Endothelial cell (in vitro differentiated cells): ENCODE data around the gene E2F1. TPM values are rescaled to one million over a fixed set of nuclear protein-coding genes. Genes with fewer than 3 reads are reported as not detected.
A peak's percentile ranks its signal among the peaks of the same experiment; 100 is the strongest.

Experiments
- DNase-seq: peaks from one replicate; pipeline ENCODE4 v3.0.0; 2021; ENCODE audit warnings: low spot score
- H3K27ac Mint-ChIP-seq: one replicate; pipeline ENCODE4 v1.8.0; 2021; ENCODE audit warnings: mixed read lengths, inconsistent platforms; ENCODE audit not compliant: unreplicated experiment
- H3K27me3 Mint-ChIP-seq: one replicate; pipeline ENCODE4 v1.8.0; 2021; ENCODE audit warnings: mild to moderate bottlenecking, moderate library complexity, mixed read lengths, inconsistent platforms; ENCODE audit not compliant: unreplicated experiment
- H3K36me3 Mint-ChIP-seq: one replicate; pipeline ENCODE4 v1.8.0; 2021; ENCODE audit warnings: mild to moderate bottlenecking, low read depth, mixed read lengths, inconsistent platforms; ENCODE audit not compliant: unreplicated experiment
- H3K4me1 Mint-ChIP-seq: one replicate; pipeline ENCODE4 v1.8.0; 2021; ENCODE audit warnings: mild to moderate bottlenecking, mixed read lengths, inconsistent platforms; ENCODE audit not compliant: unreplicated experiment
- H3K4me3 Mint-ChIP-seq: one replicate; pipeline ENCODE4 v1.8.0; 2021; ENCODE audit warnings: mild to moderate bottlenecking, mixed read lengths, inconsistent platforms; ENCODE audit not compliant: unreplicated experiment
- H3K9me3 Mint-ChIP-seq: one replicate; pipeline ENCODE4 v1.8.0; 2021; ENCODE audit warnings: mixed read lengths, inconsistent platforms; ENCODE audit not compliant: unreplicated experiment
- CTCF ChIP-seq: fragments of 200-600 bp; sonication (generic); IDR thresholded peaks from one replicate; pipeline ENCODE4 v1.5.0; 2021; ENCODE audit warnings: antibody characterized with exemption; ENCODE audit not compliant: unreplicated experiment
- total RNA-seq: library from RNA; stranded (reverse); fragmentation: NEBNext Ultra II Directional; extraction: Animal tissue kit (Norgen Biotek cat#: 25700); gene quantifications from one replicate; pipeline ENCODE4 v1.2.1, GENCODE V29; 2021; ENCODE audit not compliant: unreplicated experiment

The E2F1 gene
- total RNA-seq, 1 donor from 2014 or later = 6.7 TPM

GRCh38 chr20:33719277-33719988 is 33.2 kb upstream of the E2F1 start:
- Mint-ChIP-seq H3K36me3 (peaks cover 3% of the 10 kb centered on the region), H3K27me3 (peaks cover 5% of the 10 kb centered on the region), H3K9me3 (no peaks in the 10 kb centered on the region), H3K4me1 (peaks cover 4% of the 10 kb centered on the region), H3K4me3 (peak overlapping the region; percentile 81), H3K27ac (no peak overlapping the region)
- TF ChIP-seq CTCF = no peak
- DNase-seq = no peak

GRCh38 chr20:33716498-33716897 is 30.3 kb upstream of the E2F1 start:
- Mint-ChIP-seq H3K4me3 (no peak overlapping the region), H3K4me1 (peaks cover 4% of the 10 kb centered on the region), H3K9me3 (no peaks in the 10 kb centered on the region), H3K27me3 (peaks cover 12% of the 10 kb centered on the region), H3K27ac (no peak overlapping the region), H3K36me3 (peaks cover 8% of the 10 kb centered on the region)
- TF ChIP-seq CTCF = no peak
- no peak for DNase-seq

DNA sequence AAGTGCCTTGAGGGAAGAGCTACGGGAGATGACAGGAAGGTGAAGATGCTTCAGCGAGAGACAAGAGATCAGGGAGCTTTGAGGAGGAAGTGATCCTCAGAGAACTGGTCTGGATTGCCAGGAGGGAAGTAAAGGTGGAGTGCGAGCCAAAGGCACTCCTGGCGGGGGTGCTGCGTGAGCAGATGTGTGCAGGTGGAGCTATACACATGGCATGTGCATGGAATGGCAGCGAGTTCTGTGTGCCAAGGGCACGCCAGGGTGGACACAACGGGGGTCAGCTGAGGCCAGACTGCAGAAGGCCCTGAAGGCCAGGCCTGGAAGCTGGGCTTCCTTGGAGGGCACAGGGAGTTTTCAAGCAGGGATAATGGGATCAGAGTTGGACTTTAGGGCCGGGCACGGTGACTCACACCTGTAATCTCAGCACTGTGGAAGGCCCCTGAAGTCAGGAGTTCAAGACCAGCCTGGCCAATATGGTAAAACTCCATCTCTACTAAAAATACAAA is 27.7 kb upstream of the E2F1 start:
- peaks cover 8% of the 10 kb centered on the region for H3K27me3 Mint-ChIP-seq
- no peaks in the 10 kb centered on the region for H3K9me3 Mint-ChIP-seq
- H3K36me3 Mint-ChIP-seq = peaks cover 5% of the 10 kb centered on the region
- H3K27ac Mint-ChIP-seq = no peak overlapping the region
- TF ChIP-seq CTCF = no peak
- H3K4me3 Mint-ChIP-seq = no peak overlapping the region
- DNase-seq = no peak
- no peaks in the 10 kb centered on the region for H3K4me1 Mint-ChIP-seq

DNA sequence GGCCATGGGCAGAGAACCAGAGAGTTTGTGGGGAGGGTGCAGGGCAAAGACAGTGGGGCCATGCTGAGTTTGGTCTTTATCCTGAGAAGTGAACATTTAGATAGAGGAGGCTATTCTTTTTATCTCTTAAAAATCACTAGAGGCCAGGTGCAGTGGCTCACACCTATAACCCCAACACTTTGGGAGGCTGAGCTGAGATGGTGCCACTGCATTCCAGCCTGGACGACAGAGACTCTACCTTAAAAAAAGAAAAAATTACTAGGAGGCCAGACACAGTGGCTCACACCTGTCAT is 25.2 kb upstream of the E2F1 start:
- TF ChIP-seq CTCF = no peak
- no peak for DNase-seq
- Mint-ChIP-seq H3K27me3 (peaks cover 8% of the 10 kb centered on the region), H3K27ac (no peak overlapping the region), H3K9me3 (no peaks in the 10 kb centered on the region), H3K4me3 (no peak overlapping the region), H3K4me1 (no peaks in the 10 kb centered on the region), H3K36me3 (peaks cover 5% of the 10 kb centered on the region)

- no peak for DNase-seq
- no peaks in the 10 kb centered on the region for H3K4me1 Mint-ChIP-seq
- TF ChIP-seq CTCF = no peak
- no peaks in the 10 kb centered on the region for H3K9me3 Mint-ChIP-seq
- H3K4me3 Mint-ChIP-seq = no peak overlapping the region
- H3K27me3 Mint-ChIP-seq = peaks cover 8% of the 10 kb centered on the region
- no peak overlapping the region for H3K27ac Mint-ChIP-seq
- peaks cover 5% of the 10 kb centered on the region for H3K36me3 Mint-ChIP-seq
Measured at GRCh38 chr20:33710681-33711445, 24.7 kb upstream of the E2F1 start.
